Adrenal gland (tissue), 12 donors: Measurements from ENCODE around the gene CLDN9. TPM values are rescaled to one million over a fixed set of nuclear protein-coding genes. Genes with fewer than 3 reads are reported as not detected.

Source experiments
- DNase-seq, 7 donors: peaks; one replicate each; pipeline ENCODE4 v3.0.0-alpha.2; 2019 to 2020
- H3K27ac ChIP-seq, 5 donors: fragments of 200-600 bp; sonication (generic) in 4 of 5; 1 replicate in 3 of 5; 2 replicates in 2 of 5; pipeline versions ENCODE4 v1.5.1 to v1.8.0; 2016 to 2020; ENCODE audit warnings: mild to moderate bottlenecking in 1 of 5
- H3K27me3 ChIP-seq: fragments of 200-600 bp; 2 replicates; pipeline ENCODE4 v1.8.0; 2021
- H3K36me3 ChIP-seq, 2 donors: fragments of 200-600 bp; replicated peaks in 1 of 2; 1 replicate in 1 of 2; 2 replicates in 1 of 2; pipeline versions ENCODE4 v1.5.1 to v1.8.0; 2018 to 2022
- H3K4me1 ChIP-seq, 2 donors: fragments of 200-600 bp; replicated peaks in 1 of 2; 1 replicate in 1 of 2; 2 replicates in 1 of 2; pipeline versions ENCODE4 v1.5.1 to v1.8.0; 2018 to 2021
- H3K4me3 ChIP-seq, 4 donors: fragments of 200-600 bp; sonication (generic) in 3 of 4; one replicate each; pipeline ENCODE4 v1.5.1; 2016 to 2018
- H3K9me3 ChIP-seq, 3 donors: fragments of 200-600 bp; sonication (generic) in 1 of 3; replicated peaks in 1 of 3; 1 replicate in 2 of 3; 2 replicates in 1 of 3; pipeline versions ENCODE4 v1.5.1 to v1.8.0; 2016 to 2021
- CTCF ChIP-seq, 6 experiments: fragments of 450-650 bp in 4 of 6; fragments of 200-600 bp in 2 of 6; sonication (generic) in 1 of 6; IDR thresholded peaks; 1 replicate in 5 of 6; 2 replicates in 1 of 6; pipeline versions ENCODE4 v1.5.1 to v1.8.0; 2016 to 2021; ENCODE audit warnings: antibody characterized with exemption in 6 of 6, mild to moderate bottlenecking in 2 of 6, moderate library complexity in 1 of 6
- POLR2A ChIP-seq, 2 donors: fragments of 450-650 bp; IDR thresholded peaks; one replicate each; pipeline ENCODE4 v1.6.1; 2017; ENCODE audit warnings: antibody characterized with exemption in 2 of 2, mild to moderate bottlenecking in 2 of 2, moderate library complexity in 1 of 2
- WGBS, 4 donors: extraction: QIAGEN DNeasy Blood & Tissue Kit in 2 of 4; methylation state at CpG; one replicate each; pipeline versions ENCODE4 v1.1.5 to v1.1.7; 2013 to 2017; 5-methylcytosine and 5-hydroxymethylcytosine counted together
- intact Hi-C, 2 donors: fragments of 100-400 bp; cut with DNase I; formaldehyde crosslinking; loops; one replicate each; pipeline versions ENCODE4 v1.14.1 to v1.15.0; 2022 to 2023
- polyA plus RNA-seq, 3 donors: library from polyadenylated mRNA; stranded (reverse); fragments of 200-250 nt in 2 of 3; fragments of 350-450 nt in 1 of 3; fragmentation: Illumina TruSeq in 1 of 3; extraction: RNeasy Lipid Tissue Mini Kit (QIAGEN cat#74804) in 1 of 3; gene quantifications; one replicate each; pipeline ENCODE4 v1.2.3, GENCODE V29; 2013 to 2014
- total RNA-seq, 9 donors: library from RNA; depleted of rRNA in 4 of 9; stranded (reverse); fragments of >200 nt in 4 of 9; fragments of 120-200 nt in 1 of 9; fragmentation: NEBNext Ultra II Directional in 1 of 9; extraction: Animal tissue kit (Norgen Biotek cat#: 25700) in 1 of 9; gene quantifications; one replicate each; pipeline versions ENCODE4 v1.1.0 to v1.2.4, GENCODE V29; 2013 to 2023
- donor health status: healthy with polysubstance abuse.
- donor health status: Bipolar disorder and iron deficiency.
- donor health status: DM: yes; HTN: yes; CAD: no.
- donor health status: DM: no; HTN: no; CAD: no.
- donor health status: DM: no; HTN: no; CAD: no.
- donor health status: DM: yes; HTN: yes; CAD: no.

CLDN9 gene
- total and polyA plus RNA-seq, 12 donors: 0.28 to 1.4 (median 0.32) TPM; not detected in 8

- peaks cover 12% of the 10 kb centered on the region for H3K27me3 ChIP-seq
- H3K27ac ChIP-seq: no peak overlapping the region
- intact Hi-C loops: no loop called here
- TF ChIP-seq POLR2A (IDR thresholded peaks at IDR 0.05) (no peak), CTCF (IDR thresholded peaks at IDR 0.05) (no peak)
- H3K4me1 ChIP-seq: no peaks in the 10 kb centered on the region
- WGBS, 4 donors: 16 to 40% (median 26%) methylated on average over 1 to 19 of the region's 19 CpGs
- H3K9me3 ChIP-seq: no peaks in the 10 kb centered on the region
- H3K4me3 ChIP-seq: no peak overlapping the region
- no peaks in the 10 kb centered on the region for H3K36me3 ChIP-seq
- no peak for DNase-seq
These were observed 477 bp upstream of the CLDN9 start for GRCh38 chr16:3012246-3012645.

GRCh38 chr16:3013491-3013951, 798 bp downstream of the CLDN9 start:
- Histone ChIP-seq H3K4me3 (no peak overlapping the region), H3K4me1 (peaks cover 0 to 4% of the 10 kb centered on the region in 2 donors), H3K9me3 (no peaks in the 10 kb centered on the region), H3K36me3 (no peaks in the 10 kb centered on the region), H3K27me3 (peaks cover 15% of the 10 kb centered on the region), H3K27ac (no peak overlapping the region)
- no peak for DNase-seq
- WGBS, 4 donors: 40 to 61% (median 55%) methylated on average over 11 to 27 of the region's 27 CpGs
- intact Hi-C loops: no loop called here
- TF ChIP-seq POLR2A (IDR thresholded peaks at IDR 0.05) (no peak), CTCF (IDR thresholded peaks at IDR 0.05) (no peak)

- Histone ChIP-seq H3K4me3 (no peak overlapping the region), H3K27ac (no peak overlapping the region), H3K4me1 (peaks cover 0 to 4% of the 10 kb centered on the region in 2 donors), H3K27me3 (peaks cover 16% of the 10 kb centered on the region), H3K9me3 (no peaks in the 10 kb centered on the region), H3K36me3 (no peaks in the 10 kb centered on the region)
- intact Hi-C loops: no loop called here
- DNase-seq: no peak
- no peak for TF ChIP-seq POLR2A (IDR thresholded peaks at IDR 0.05)
- TF ChIP-seq CTCF (IDR thresholded peaks at IDR 0.05): no peak
- 49 to 72% (median 56%) methylated on average over 5 to 12 of the region's 12 CpGs for WGBS, 4 donors
These were observed 1.4 kb downstream of the CLDN9 start for GRCh38 chr16:3013998-3014690.

- Histone ChIP-seq H3K27me3 (peaks cover 10% of the 10 kb centered on the region), H3K36me3 (no peaks in the 10 kb centered on the region), H3K4me1 (peaks cover 3 to 10% of the 10 kb centered on the region in 2 donors), H3K9me3 (no peaks in the 10 kb centered on the region), H3K4me3 (no peak overlapping the region), H3K27ac (no peak overlapping the region)
- intact Hi-C loops: no loop called here
- WGBS, 4 donors: 66 to 93% (median 90%) methylated on average over 5 to 6 of the region's 6 CpGs
- TF ChIP-seq CTCF (IDR thresholded peaks at IDR 0.05) (no peak), POLR2A (IDR thresholded peaks at IDR 0.05) (no peak)
- DNase-seq: no peak
These were observed 2.2 kb downstream of the CLDN9 start for GRCh38 chr16:3014971-3015370.
